ENCODE data around the gene FRS2. TPM values are rescaled to one million over a fixed set of nuclear protein-coding genes. Genes with fewer than 3 reads are reported as not detected.

The FRS2 gene
- polyA plus RNA-seq, 1 donor from 2014 or later = 20.2 TPM

- H3K4me2 ChIP-seq (ENCODE audit: low read length) = no peak overlapping the region
- H3K27me3 ChIP-seq (ENCODE audit: insufficient read depth, low read depth, low read length) = no peaks in the 10 kb centered on the region
- H3K36me3 ChIP-seq (ENCODE audit: insufficient read depth, low read length) = no peaks in the 10 kb centered on the region
- H3K4me3 ChIP-seq (ENCODE audit: low read length) = no peak overlapping the region
- peaks cover 16% of the 10 kb centered on the region for H3K79me2 ChIP-seq (replicated peaks; ENCODE audit: insufficient read depth, low read length)
- H2AFZ ChIP-seq (ENCODE audit: low read depth, low read length) = no peak overlapping the region
- H4K20me1 ChIP-seq (ENCODE audit: insufficient read depth) = no peaks in the 10 kb centered on the region
- TF ChIP-seq MXI1 (conservative IDR thresholded peaks at IDR 0.05; ENCODE audit: poor library complexity, severe bottlenecking) (no peak), RAD21 (conservative IDR thresholded peaks at IDR 0.05) (no peak), REST (IDR thresholded peaks at IDR 0.05; ENCODE audit: borderline replicate concordance) (no peak), EP300 (conservative IDR thresholded peaks at IDR 0.05; ENCODE audit: poor library complexity, severe bottlenecking) (no peak), SMC3 (conservative IDR thresholded peaks at IDR 0.05; ENCODE audit: poor library complexity) (no peak), POLR2AphosphoS5 (IDR thresholded peaks at IDR 0.05) (no peak), CTCF (IDR thresholded peaks at IDR 0.05; ENCODE audit: poor library complexity, severe bottlenecking) (no peak), TAF1 (IDR thresholded peaks at IDR 0.05; ENCODE audit: low read depth) (no peak), EZH2 (IDR thresholded peaks at IDR 0.05; ENCODE audit: borderline replicate concordance, insufficient read depth, low read length, poor library complexity, severe bottlenecking) (no peak)
- H3K9ac ChIP-seq (ENCODE audit: low read length) = no peak overlapping the region
- no peaks in the 10 kb centered on the region for H3K9me2 ChIP-seq (ENCODE audit: insufficient read depth, low read length)
- H3K27ac ChIP-seq (ENCODE audit: low read length) = no peak overlapping the region
- no peaks in the 10 kb centered on the region for H3F3A ChIP-seq (ENCODE audit: insufficient read depth, low read length, poor library complexity, severe bottlenecking)
- no peaks in the 10 kb centered on the region for H3K9me3 ChIP-seq (ENCODE audit: low read length)
Observed at GRCh38 chr12:69466867-69467266, 3.3 kb upstream of the FRS2 start.

DNA sequence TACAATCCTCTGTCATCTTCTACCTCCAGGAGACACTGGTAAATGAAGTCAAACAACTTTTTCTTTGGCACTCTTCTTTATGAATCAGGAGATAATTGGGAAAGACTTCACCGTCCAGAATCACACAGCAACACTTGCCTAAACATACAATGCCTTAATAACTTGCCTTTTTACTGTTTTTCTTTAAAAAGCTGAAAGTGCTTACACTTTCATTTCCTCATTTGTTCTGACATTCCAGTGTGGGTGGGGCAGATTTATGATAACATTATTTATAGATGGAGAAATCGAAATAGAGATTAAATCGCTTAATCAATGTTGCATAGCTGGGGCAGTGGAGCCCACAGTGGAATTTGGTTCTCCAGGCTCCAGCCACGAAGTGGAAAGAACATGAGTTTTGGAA, 2.8 kb upstream of the FRS2 start:
- Histone ChIP-seq H3K27ac (ENCODE audit: low read length) (no peak overlapping the region), H3K9me2 (ENCODE audit: insufficient read depth, low read length) (no peaks in the 10 kb centered on the region), H2AFZ (ENCODE audit: low read depth, low read length) (no peak overlapping the region), H3K9ac (ENCODE audit: low read length) (no peak overlapping the region), H3K9me3 (ENCODE audit: low read length) (no peaks in the 10 kb centered on the region), H3K36me3 (ENCODE audit: insufficient read depth, low read length) (no peaks in the 10 kb centered on the region), H4K20me1 (ENCODE audit: insufficient read depth) (no peaks in the 10 kb centered on the region), H3K4me2 (ENCODE audit: low read length) (no peak overlapping the region), H3F3A (ENCODE audit: insufficient read depth, low read length, poor library complexity, severe bottlenecking) (no peaks in the 10 kb centered on the region), H3K4me3 (ENCODE audit: low read length) (no peak overlapping the region), H3K27me3 (ENCODE audit: insufficient read depth, low read depth, low read length) (no peaks in the 10 kb centered on the region), H3K79me2 (replicated peaks; ENCODE audit: insufficient read depth, low read length) (peaks cover 21% of the 10 kb centered on the region)
- no peak for TF ChIP-seq RAD21 (conservative IDR thresholded peaks at IDR 0.05)
- no peak for TF ChIP-seq MXI1 (conservative IDR thresholded peaks at IDR 0.05; ENCODE audit: poor library complexity, severe bottlenecking)
- TF ChIP-seq CTCF (IDR thresholded peaks at IDR 0.05; ENCODE audit: poor library complexity, severe bottlenecking) = no peak
- no peak for TF ChIP-seq EP300 (conservative IDR thresholded peaks at IDR 0.05; ENCODE audit: poor library complexity, severe bottlenecking)
- no peak for TF ChIP-seq EZH2 (IDR thresholded peaks at IDR 0.05; ENCODE audit: borderline replicate concordance, insufficient read depth, low read length, poor library complexity, severe bottlenecking)
- no peak for TF ChIP-seq REST (IDR thresholded peaks at IDR 0.05; ENCODE audit: borderline replicate concordance)
- TF ChIP-seq POLR2AphosphoS5 (IDR thresholded peaks at IDR 0.05) = no peak
- TF ChIP-seq TAF1 (IDR thresholded peaks at IDR 0.05; ENCODE audit: low read depth) = no peak
- TF ChIP-seq SMC3 (conservative IDR thresholded peaks at IDR 0.05; ENCODE audit: poor library complexity) = no peak

All from neural cell (in vitro differentiated cells).